ENCODE measurements around the gene PASK. TPM values are rescaled to one million over a fixed set of nuclear protein-coding genes. Genes with fewer than 3 reads are reported as not detected.

Gene PASK
- polyA plus RNA-seq, 3 donors: 0.56 to 4.3 (median 0.70) TPM

DNA sequence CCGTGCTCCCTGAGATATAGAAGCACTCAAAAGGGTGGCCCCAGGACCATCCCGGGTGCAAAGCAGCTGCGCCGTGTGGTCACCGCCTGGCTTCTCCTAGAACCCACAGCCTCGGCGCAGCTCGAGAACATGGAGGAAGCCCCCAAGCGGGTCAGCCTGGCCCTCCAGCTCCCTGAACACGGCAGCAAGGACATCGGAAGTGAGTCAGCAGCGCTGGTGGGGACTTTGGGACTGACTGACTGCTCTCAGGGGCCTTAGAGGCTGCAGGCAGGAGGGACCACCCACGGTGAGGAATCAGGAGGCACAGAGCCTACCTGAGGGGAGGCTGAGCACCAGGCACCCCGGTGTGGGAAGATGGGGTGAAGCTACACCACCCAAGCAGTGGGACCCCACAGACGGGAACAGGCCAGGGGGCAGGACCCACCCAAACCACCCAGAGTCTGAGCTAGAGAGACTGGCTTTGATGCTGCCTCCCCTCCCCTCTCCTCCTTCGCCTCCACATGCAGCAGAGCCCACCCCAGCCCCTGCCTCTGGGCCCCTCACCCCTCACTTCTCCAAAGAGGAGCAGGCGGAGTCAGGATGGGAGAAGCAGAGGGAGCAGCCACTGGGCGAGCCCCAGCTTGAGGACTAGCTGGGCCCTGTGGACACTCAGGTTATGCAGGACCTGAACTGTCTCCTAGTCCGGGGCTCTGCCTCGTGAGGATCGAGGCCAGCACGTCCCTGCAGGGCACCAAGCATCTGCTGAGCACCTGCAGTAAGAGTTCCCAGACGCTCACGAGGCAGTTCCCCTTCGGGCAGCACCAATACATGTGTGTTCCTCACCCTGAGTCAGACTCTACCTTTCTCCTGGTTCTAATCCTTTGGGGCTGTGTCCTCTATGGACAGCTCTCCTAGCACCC lies 75.9 kb downstream of the PASK start:
- DNase-seq: no peak
- no peaks in the 10 kb centered on the region for H3K4me1 Mint-ChIP-seq
- H3K4me1 ChIP-seq (ENCODE audit: control insufficient read depth in 1 of 2, insufficient read depth in 2 of 2, low read length in 2 of 2): no peaks in the 10 kb centered on the region
- 91% methylated on average over 23 of the region's 25 CpGs for WGBS (ENCODE audit: insufficient coverage)
- no peaks in the 10 kb centered on the region for H3K9me3 ChIP-seq (replicated peaks in 1 of 2; ENCODE audit: control insufficient read depth in 1 of 2, insufficient read depth in 1 of 2, low read length in 2 of 2)
- no peak overlapping the region for H3K4me2 ChIP-seq (replicated peaks; ENCODE audit: extremely low read depth, low read length, poor library complexity, severe bottlenecking)
- H2AFZ ChIP-seq (ENCODE audit: insufficient read depth, low read depth, low read length, poor library complexity, severe bottlenecking): no peak overlapping the region
- H4K20me1 ChIP-seq (ENCODE audit: insufficient read depth, low read length): no peaks in the 10 kb centered on the region
- H3K4me3 ChIP-seq (replicated peaks in 1 of 3; ENCODE audit: low read depth in 2 of 3, low read length in 3 of 3): no peak overlapping the region
- H3K27me3 Mint-ChIP-seq (ENCODE audit: low read depth in 3 of 3): peaks cover 0 to 7% (median 3%) of the 10 kb centered on the region in 3 donors
- peaks cover 4 to 18% of the 10 kb centered on the region in 2 donors for H3K36me3 ChIP-seq (replicated peaks in 1 of 2; ENCODE audit: control insufficient read depth in 1 of 2, insufficient read depth in 2 of 2, low read length in 2 of 2)
- no peak overlapping the region for H3K27ac Mint-ChIP-seq
- peaks cover 16 to 17% of the 10 kb centered on the region in 2 donors for H3K36me3 Mint-ChIP-seq
- no peak overlapping the region for H3K4me3 Mint-ChIP-seq
- no peak overlapping the region for H3K27ac ChIP-seq (ENCODE audit: low read depth in 1 of 2, low read length in 2 of 2)
- intact Hi-C loops (cut with micrococcal nuclease): no loop called here
- no peaks in the 10 kb centered on the region for H3K27me3 ChIP-seq (ENCODE audit: control insufficient read depth in 2 of 2, insufficient read depth in 2 of 2, low read length in 2 of 2)
- H3K9ac ChIP-seq (ENCODE audit: insufficient read depth, low read length, poor library complexity, severe bottlenecking): no peak overlapping the region
- no peaks in the 10 kb centered on the region for H3K79me2 ChIP-seq (ENCODE audit: insufficient read depth, low read length)
- H3K9me3 Mint-ChIP-seq: peaks cover 0 to 2% (median 0%) of the 10 kb centered on the region in 7 donors
- TF ChIP-seq, protein P1, sequence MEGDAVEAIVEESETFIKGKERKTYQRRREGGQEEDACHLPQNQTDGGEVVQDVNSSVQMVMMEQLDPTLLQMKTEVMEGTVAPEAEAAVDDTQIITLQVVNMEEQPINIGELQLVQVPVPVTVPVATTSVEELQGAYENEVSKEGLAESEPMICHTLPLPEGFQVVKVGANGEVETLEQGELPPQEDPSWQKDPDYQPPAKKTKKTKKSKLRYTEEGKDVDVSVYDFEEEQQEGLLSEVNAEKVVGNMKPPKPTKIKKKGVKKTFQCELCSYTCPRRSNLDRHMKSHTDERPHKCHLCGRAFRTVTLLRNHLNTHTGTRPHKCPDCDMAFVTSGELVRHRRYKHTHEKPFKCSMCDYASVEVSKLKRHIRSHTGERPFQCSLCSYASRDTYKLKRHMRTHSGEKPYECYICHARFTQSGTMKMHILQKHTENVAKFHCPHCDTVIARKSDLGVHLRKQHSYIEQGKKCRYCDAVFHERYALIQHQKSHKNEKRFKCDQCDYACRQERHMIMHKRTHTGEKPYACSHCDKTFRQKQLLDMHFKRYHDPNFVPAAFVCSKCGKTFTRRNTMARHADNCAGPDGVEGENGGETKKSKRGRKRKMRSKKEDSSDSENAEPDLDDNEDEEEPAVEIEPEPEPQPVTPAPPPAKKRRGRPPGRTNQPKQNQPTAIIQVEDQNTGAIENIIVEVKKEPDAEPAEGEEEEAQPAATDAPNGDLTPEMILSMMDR (IDR thresholded peaks at IDR 0.05): no peak

DNA sequence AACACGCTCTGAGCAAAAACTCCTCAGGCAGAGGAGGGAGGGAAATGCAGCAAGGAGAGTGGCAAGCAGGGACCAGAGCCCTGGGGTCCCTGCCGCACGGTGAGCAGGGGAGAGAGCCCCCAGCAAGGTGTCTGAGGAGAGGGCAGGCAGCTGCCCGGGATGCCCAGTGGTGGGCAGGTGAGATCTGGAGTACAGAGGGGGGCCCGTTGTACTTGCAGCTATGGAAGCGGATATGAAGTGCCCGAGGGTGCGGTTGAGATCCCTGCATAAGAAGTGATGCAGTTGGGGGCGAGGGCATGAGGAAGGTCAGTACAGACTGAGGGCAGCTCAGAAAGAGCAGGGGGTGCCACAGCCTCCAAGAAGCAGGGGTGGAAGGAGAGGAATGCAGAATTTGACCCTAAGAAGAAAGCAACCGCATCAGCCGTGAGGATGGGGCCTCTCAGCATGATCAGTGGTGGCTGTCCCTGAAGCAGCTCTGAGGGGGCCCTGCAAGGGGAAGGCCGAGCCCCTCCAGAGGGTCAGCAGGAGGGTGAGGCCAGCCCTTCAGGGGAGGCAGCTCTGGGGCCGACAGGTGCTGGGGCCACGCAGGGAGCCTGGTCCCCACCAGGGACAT lies 76.6 kb downstream of the PASK start:
- Histone ChIP-seq H2AFZ (ENCODE audit: insufficient read depth, low read depth, low read length, poor library complexity, severe bottlenecking) (no peak overlapping the region), H3K27ac (ENCODE audit: low read depth in 1 of 2, low read length in 2 of 2) (no peak overlapping the region), H3K9ac (ENCODE audit: insufficient read depth, low read length, poor library complexity, severe bottlenecking) (no peak overlapping the region), H3K4me2 (replicated peaks; ENCODE audit: extremely low read depth, low read length, poor library complexity, severe bottlenecking) (no peak overlapping the region), H4K20me1 (ENCODE audit: insufficient read depth, low read length) (no peaks in the 10 kb centered on the region), H3K9me3 (replicated peaks in 1 of 2; ENCODE audit: control insufficient read depth in 1 of 2, insufficient read depth in 1 of 2, low read length in 2 of 2) (no peaks in the 10 kb centered on the region), H3K79me2 (ENCODE audit: insufficient read depth, low read length) (no peaks in the 10 kb centered on the region), H3K4me1 (ENCODE audit: control insufficient read depth in 1 of 2, insufficient read depth in 2 of 2, low read length in 2 of 2) (no peaks in the 10 kb centered on the region), H3K36me3 (replicated peaks in 1 of 2; ENCODE audit: control insufficient read depth in 1 of 2, insufficient read depth in 2 of 2, low read length in 2 of 2) (peaks cover 4 to 18% of the 10 kb centered on the region in 2 donors), H3K27me3 (ENCODE audit: control insufficient read depth in 2 of 2, insufficient read depth in 2 of 2, low read length in 2 of 2) (no peaks in the 10 kb centered on the region), H3K4me3 (replicated peaks in 1 of 3; ENCODE audit: low read depth in 2 of 3, low read length in 3 of 3) (no peak overlapping the region)
- intact Hi-C loops (cut with micrococcal nuclease): no loop called here
- DNase-seq: no peak
- Mint-ChIP-seq H3K27me3 (ENCODE audit: low read depth in 3 of 3) (peaks cover 0 to 7% (median 3%) of the 10 kb centered on the region in 3 donors), H3K36me3 (peaks cover 16 to 17% of the 10 kb centered on the region in 2 donors), H3K27ac (no peak overlapping the region), H3K9me3 (peaks cover 0 to 2% (median 0%) of the 10 kb centered on the region in 7 donors), H3K4me3 (no peak overlapping the region), H3K4me1 (no peaks in the 10 kb centered on the region)
- TF ChIP-seq, protein P1 (IDR thresholded peaks at IDR 0.05): no peak
- WGBS (ENCODE audit: insufficient coverage): 96% methylated on average over 13 of the region's 14 CpGs
